GM04503 (cell line): ENCODE measurements around the gene AQP3.
"Not testable (repeated sequence)": the region's sequence is repeated elsewhere in the genome, so short reads cannot be mapped to it uniquely, and the experiment has no call there.

ENCODE experiments used
- DNase-seq: peaks from one replicate; pipeline ENCODE4 v3.0.0-alpha.2; 2012; ENCODE audit warnings: low read depth

The AQP3 gene

DNA sequence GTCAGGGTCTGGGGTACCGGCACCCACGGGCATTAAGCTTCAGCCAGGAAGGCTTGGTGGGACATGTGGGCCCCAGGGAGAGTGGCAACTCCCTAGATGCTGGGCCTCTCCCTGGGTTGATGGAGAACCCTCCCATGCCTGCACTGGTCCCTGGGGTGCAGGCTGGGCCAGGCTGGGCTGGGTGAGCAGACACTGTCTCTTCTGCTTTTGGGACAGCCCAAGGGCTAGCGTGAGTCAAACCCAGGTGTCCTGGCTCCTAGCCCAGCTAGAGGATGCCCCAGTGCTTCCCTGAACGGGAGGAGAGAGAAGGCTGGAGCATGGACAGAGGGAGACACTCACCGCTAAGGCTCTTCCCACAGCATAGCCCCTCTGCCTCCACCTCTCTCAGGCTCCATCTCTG lies 39.3 kb downstream of the AQP3 start:
- DNase-seq: no peak

DNA sequence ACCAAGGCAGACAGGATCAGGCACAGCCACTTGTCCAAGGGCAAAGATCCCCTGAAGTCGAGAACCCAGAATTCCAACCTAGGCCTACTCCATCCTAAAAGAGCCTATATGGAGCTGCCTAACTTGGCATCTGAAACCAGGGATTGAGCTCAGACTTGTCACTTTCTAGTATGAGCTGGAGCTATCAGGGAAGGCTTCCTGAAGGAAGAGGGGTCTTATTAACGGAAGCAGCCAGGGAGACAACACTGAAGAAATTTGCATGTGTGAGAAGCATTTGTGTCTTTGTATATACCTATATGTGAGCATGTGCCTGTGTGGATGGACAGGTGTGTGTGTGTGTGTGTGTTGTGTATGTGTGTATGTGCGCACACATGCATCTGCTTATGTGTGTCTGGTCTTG lies 40.3 kb downstream of the AQP3 start:
- no peak for DNase-seq

DNA sequence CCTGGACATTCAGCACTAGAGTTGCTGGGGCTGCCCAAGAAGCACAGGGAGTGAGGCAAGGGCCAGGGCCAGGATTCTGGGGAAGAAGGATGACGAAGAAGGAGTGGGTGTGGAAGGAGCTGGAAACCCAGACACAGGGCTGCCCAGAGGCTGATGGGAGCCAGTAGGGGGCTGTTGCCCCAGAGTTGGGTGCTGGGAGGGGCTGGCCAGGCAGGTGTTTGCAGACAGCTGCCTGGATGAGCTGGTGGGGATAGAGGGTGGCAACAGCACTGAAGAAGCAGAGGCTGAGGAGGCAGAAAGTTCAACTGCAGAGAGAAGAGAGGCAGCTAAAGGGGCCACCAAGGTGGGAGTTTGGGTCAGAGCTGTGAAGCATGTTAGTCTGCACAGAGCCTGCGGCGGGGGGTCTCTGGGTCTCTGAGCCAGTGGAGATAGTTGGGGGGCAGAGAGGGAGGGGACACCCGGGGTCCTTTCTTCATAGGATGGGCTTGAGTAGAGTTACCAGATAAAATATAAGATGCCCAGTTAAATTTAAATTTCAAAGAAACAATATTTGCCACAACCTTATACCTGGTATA lies 42.5 kb downstream of the AQP3 start:
- DNase-seq: no peak

DNA sequence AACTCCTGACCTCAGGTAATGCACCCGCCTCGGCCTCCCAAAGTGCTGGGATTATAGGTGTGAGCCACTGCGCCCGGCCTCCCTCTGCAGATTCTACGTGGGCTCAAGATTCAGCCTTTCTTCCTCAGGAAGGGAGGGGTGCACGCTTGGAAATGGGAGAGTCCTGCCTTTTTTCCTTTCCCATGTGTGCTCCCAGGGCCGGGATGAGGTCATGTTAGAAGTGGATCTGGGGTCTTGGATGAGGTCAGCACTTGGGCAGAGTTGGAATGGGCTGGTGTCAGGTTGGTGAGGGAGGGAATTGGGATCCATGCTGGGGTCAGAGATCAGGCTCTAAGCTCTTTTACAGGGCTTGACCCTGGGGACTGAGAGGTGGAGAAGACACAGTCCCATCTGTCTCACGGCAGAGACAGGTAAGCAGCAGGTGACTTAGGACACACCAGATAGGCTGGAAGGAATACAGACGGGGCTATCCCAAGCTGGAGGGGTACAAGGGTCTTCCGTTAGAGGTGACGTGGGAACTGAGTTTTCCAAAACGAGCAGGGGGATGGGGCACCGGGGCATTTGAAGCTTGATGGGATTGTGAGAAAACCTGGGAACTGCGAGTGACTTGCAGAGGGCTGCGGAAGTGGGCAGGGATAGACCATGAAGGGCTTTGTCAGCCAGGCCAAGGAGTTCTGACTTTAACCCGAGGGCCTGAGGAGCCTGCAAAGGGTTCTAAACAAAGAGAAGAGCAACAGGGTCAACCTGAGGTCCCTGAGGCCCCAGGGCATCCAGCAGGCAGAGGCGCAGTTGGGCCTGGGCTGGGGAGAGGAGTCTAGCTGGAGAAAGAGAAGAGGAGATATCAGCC lies 43.2 kb downstream of the AQP3 start:
- no peak for DNase-seq

DNA sequence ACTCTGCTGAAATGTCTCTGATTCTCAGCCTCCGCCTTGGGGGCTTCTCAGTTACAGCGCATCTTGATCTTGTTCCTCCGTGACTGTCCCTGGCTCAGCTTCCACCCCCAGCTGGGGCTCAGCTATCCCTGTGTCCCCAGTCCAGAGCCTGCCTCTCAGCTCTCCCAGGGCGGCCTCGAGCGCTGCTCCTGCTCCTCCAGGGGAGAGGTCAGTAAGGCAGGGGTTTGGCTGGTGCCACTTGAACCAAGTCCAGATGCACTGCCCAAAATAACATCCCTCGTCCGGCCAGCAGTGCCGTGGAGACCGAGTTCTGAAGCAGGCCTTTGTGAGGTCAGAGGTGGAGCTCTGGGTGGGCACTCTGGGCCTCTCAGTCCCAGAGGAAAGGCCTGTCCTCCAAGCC lies 45.0 kb downstream of the AQP3 start, which contains the start of gene AQP7:
AQP7 (minus strand) TSS at position 198 of the 400 bp plus-strand sequence. CDS start 1,306 bp downstream, outside the sequence.
- DNase-seq: not testable (repeated sequence)

DNA sequence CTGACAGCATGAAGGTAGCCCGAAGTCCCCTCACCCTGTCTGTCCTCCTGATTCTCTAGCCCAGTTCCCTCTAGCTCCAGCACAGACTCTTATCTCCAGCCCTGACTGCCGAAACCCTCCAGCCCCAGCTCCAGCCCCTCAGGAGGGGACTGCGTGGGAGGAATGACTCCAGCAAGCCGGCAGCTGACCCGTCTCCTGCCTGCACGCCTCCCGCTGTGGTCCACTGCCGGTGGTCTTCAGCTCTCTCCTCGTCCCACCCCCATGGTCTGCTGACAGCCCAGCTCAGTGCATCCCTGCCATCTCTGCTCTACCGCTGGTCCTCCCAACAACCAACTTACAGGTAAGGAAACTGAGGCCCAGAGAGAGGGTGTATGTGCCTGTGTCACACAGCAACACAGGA lies 45.6 kb downstream of the AQP3 start:
- DNase-seq: not testable (repeated sequence)

DNA sequence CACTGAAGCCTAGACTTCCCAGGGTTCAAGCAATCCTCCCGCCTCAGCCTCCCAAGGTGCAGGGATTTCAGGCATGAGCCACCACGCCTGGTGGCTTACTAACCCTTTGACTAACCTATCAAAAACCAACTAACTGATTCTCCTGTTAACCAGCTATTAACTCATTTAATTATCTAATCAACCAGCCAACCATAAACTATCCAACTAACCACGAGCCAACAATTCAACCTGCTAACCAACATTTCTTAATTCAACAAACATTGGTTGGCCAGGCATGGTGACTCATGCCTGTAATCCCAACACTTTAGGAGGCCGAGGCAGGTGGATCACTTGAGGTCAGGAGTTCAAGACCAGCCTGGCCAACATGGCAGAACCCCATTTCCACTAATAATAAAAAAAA lies 48.3 kb downstream of the AQP3 start:
- not testable (repeated sequence) for DNase-seq

DNA sequence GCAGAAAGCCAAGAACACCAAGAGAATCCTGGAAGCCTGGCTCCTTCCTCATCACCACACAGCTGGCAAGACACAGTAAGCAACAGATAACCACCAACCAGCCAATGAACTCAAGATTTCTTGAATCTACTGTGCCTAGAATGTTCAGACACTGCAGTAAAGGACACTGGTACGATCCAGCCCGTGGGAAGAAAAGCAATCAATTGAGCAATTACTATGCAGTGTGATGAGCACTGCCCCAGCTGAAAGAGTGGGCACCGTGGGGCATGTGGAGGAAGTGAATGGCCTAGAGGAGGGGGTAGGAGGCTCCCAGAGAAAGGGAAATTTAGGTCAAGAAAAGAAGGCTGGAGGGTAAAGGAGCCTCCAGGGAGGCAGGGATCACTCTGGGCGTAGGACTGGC lies 49.6 kb downstream of the AQP3 start:
- not testable (repeated sequence) for DNase-seq

DNA sequence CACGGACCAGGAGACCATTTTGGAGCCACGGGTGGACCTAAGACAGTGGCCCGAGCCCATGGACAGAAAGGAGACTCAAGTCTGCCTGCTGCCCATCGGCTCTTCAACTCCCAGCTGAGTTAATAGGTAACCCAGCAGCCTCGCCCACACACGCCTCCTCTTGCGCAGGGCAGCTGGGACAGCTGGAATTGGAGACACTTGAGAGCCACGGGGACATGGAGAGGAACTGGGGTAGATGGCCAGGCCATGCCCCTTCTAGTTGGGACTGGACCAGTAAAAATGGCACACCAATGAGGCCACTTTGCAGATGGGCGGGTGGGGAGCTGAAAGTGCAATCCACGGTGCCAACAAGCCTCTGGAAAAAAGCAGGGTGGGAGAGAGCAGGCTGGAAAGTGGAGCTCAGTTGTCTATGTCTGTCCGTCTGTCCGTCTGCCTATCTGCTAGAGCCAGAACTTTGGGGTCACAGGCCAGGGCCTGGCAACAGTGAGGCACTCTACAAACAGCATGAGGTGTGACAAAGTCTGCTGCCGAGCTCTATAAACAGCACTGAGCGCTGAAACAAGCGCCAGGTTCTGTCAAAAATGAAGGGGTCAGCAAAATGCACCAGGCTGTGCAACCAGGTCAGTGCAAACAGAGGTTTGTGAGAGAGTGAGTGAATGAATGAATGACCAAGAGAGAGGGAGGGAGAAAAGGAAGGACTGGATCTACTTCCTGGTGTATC lies 52.1 kb downstream of the AQP3 start:
- not testable (repeated sequence) for DNase-seq

DNA sequence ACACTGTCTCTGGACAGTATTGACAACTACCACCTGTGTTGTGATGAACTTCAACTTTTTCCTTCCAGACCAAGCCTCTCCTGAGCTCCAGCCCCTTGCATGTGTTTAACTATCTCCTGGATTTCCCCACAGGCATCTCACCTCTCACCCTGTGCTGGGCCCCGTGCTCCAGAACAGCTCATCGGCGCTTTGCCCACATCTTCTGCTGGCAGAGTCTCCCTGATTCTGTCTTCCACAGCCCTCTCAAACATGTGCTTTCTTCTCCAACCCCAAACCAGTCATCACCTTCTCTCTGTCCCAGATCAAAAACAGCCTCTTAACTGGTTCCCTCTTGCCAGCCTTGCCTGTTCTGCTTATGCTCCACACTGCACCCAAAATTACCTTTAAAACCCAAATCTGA lies 53.4 kb downstream of the AQP3 start:
- not testable (repeated sequence) for DNase-seq

DNA sequence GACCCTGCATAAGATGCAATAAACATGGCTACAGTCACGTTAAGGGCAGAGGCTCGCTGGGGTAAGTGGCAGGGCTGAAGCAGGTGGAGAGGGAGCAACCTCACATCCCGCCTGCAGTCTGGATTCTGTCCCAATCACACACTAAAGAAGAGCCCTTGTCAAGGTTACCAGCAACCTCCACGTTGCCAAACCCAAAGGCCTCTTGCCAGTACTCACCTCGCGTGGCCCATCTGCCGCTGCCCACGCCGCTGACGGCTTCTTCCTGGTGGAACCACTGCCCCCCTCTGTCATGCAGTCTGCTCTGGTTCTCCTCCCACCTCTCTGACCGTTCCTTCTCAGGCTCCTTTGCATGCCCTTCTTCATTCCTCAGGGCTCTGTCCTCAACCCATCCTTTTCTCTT lies 53.8 kb downstream of the AQP3 start:
- DNase-seq: no peak

DNA sequence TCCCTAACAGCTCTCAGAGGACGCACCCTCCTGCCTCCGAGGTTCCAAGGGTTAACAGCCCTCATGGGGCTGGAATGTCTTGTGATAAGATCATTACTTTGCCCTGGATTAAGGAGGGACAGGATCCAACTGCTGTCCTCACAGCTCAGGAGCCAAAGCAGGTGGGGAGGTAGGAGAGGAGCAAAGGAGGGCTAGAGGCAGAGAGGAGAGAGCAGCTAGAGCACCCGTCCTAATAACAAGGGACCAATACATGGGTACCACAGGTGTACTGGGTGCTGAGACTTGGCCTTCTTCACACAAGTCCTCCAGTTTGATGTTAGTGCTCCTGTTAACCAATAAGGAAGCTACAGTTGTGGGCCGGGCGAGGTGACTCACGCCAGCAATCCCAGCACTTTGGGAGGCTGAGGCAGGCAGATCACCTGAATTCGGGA lies 54.8 kb downstream of the AQP3 start:
- DNase-seq: not testable (repeated sequence)
